HG03460 (cell line): ENCODE results near the gene RABEP1.

Experiments used
- ATAC-seq: cut with Tn5 transposase; IDR thresholded peaks from one replicate; pipeline ENCODE4 v1.9.1; 2021; ENCODE audit not compliant: unreplicated experiment

Gene RABEP1

DNA sequence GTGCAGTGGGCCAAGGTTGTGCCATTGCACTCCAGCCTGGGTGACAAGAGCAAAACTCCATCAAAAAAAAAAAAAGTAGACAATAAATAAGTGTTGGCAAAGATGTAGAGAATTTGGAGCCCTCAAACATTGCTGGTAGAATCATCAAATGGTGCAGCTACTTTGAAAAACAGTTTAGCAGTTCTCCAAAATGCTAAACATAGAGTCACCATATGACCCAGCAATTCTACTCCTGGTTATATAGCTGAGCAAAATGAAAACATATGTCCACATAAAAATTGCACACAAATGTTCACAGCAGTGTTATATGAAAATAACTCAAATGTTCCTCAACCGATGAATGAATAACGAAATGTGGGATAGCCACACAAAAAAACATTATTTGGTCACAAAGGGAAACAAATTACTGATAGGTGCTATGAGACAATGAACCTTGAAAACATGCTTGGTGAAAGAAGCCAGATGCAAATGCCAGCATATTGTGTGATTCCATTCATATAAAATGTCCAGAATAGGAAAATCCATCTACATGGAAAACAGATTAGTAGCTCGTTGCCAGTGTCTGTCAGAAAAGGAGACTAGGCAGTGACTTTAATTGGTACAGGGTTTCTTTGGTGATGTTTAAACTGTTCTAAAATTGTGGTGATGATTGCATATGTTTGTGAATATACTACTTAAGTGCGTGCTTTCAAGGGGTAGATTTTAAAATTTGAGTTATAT is 12.7 kb upstream of the RABEP1 start:
- no peak for ATAC-seq

DNA sequence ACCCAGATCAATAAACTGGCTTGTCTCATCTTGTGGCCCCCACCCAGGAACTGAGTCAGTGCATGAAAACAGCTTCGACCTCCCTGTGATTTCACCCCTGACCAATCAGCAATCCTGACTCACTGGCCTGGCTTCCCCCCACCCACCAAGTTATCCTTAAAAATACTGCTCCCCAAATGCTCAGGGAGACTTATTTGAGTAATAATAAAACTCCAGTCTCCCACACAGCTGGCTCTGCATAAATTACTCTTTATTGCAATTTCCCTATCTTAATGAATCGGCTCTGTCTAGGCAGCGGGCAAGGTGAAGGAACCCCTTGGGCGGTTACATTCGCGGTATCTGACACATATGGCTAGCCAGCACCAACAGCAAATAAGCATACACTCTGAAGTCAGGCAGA is 9.8 kb upstream of the RABEP1 start:
- no peak for ATAC-seq

DNA sequence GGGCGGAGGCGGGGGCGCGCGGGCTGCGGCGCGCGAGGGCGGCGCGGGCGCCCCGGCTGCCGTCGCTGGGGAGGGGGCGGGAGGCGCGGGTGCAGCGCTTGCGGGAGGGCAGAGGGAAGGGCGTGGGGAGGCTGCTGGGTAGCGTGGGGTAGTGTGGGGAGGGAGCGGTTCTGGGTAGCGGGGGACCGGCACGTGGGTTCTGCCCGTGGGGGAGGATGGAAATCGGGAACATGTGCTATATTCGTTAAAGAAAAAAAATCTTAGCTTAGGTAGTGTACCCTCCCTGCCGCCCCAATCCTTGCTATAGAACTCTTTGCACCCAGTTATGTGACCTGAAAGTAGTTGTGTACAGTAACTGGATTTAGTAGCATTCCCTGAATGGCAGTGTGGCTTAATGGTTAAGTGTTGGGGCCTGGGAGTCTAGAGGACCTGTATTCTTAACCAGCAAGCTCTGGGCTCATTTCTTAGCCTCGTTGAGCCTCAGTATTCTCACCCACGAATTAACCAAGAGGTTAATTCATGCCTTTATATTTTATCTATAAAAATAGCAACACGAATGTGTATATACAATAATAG is 646 bp downstream of the RABEP1 start:
- ATAC-seq: no peak

DNA sequence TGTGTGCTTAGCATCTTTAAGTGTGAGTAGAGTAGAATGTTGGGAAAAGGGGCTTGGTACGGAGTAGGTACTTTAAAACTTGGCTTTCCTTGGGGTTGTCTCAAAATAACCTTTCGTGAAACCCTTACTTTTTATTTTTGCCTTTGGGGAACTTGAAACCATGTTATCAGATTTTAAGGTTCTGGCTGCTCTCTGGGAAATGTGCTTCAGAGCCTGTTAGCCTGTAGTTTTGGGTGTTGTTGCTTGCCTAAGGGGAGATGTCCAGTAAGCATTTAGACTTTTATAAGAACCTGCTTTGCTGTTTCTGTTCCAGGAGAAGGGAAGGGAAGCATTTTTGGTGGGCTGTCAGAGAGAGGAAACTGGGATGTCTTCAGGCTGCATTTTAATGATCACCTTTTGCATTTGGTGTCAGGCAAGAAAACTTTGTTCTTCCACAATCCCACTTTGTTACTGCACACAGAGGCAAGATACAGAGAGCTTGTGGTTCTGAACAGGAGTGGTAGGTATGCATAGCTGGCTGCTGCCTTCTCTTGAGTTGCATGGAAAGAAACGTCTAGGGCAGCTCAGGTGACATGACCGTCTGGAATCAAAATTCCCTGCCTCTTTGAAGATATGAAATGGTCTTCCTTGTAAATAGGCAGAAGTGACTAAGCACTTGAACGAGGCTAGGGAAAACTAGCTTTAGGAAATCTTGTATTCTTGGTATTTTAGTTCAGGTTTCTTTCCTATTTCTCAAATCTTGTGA is 1.7 kb downstream of the RABEP1 start:
- no peak for ATAC-seq

DNA sequence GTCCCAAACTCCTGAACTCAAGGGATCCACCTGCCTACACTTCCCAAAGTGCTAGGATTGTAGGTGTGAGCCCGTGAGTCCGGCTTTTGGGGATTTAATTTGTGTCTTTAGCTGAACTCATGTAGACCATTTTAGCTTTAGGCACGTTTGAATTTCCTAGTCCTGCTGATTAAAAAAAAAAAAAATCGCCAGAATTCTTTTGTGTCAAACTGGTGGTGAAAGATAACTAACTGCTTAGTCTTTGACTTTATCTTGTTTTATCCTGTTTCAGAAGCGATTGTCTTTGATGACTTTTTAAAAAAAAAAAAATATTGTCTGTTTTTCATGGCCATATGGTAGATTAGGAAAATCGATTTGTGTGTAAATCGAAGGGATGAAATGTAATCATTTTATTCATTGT is 2.6 kb downstream of the RABEP1 start:
- no peak for ATAC-seq

DNA sequence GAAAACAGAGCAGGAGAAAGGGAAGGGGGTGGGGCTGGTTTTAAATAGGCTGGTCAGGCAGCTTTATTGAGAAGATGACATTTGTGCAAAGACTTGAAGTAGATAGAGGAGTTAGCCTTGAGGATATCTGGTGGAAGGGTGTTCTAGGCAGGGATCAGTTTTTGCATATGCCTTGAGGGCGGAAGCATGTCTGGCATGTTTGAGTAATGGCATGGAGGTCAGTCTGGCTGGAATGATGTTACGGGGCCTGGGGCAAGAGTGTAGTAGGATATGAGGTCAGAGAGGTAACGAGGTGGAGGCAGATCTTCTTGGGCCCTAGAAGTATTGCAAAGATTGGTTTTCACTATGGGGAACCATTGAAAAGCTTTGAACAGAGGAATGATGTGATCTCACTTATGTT is 4.8 kb downstream of the RABEP1 start:
- no peak for ATAC-seq

DNA sequence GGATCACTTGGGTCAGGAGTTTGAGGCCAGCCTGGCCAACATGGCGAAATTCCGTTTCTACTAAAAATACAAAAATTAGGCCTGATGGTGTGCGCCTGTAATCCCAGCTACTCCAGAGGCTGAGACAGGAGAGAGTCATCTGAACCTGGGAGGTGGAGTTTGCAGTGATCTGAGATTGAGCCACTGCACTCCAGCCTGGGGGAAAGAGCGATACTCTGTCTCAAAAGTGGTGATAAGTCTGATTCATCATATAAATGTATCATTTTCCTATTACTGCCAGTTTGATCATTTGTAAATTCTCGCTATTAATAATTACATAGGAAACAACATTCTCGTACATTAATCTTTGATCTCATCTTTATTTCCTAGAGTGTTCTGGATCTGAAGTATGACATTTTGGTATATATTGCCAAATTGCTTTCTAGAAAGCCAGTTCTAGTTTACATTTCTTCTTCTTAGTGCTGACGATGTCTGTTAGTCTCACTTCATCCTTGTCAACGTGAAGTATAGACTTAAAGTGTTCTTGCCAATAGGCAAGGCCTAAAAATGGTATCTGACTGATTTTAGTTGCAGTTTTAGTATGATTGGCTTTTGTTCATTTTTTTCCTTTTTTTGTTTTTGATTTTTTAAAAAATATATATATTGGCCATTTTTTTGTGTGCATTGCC is 9.7 kb downstream of the RABEP1 start:
- ATAC-seq: no peak

DNA sequence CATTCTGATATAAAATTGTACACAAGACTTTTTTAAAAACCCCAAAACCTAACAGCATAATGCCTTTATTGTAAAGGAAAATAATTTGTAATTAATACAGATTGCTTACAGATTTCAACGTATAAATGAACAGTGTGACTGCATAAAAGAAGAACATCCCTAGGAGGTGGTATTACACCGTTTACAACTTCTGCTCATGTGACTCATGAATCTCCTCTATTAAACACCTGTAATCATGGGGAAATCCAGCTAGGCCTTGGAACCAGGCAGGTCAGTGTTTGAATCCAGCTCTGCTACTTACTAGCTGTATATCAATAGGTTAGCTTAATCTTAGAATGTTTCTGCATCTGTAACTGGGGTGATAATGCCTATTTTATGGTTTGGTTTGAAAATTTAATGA is 15.2 kb downstream of the RABEP1 start:
- no peak for ATAC-seq

DNA sequence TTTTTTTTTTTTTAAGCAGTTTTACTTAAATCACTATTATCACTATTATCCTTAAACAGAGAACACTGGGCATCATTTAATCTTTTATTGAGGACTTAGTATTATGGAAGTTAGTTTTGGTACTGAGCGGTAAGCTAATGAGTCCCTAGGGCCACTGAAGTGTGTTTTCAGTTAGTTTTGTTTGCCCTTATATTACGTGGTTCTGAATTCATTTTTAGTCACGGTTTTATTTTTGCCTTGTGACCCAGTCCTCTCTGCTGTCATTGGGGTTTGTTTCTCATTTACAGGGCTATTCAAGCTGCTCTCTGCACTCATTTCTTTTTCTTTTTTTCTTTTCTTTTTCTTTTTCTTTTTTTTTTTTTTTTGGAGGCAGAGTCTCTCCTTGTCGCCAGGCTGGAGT is 17.3 kb downstream of the RABEP1 start:
- ATAC-seq: no peak

DNA sequence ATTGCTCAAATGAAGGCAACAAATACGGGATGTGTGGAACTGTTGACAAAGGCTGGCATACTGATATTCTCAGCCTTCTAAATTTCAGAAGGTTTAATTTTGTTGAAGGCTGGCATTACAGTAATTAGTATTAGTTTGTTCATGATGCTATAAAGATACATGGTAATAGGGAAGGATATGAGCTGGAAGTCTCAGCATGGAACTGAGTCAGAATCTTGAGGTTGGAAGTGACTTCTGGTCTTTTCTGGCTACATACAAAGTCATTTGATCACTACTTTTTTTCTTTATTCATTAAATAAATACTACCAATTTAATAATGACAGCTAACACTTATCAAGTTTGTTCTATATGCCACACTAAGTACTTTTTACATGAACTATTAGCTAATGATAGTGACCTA is 22.6 kb downstream of the RABEP1 start:
- ATAC-seq: no peak

DNA sequence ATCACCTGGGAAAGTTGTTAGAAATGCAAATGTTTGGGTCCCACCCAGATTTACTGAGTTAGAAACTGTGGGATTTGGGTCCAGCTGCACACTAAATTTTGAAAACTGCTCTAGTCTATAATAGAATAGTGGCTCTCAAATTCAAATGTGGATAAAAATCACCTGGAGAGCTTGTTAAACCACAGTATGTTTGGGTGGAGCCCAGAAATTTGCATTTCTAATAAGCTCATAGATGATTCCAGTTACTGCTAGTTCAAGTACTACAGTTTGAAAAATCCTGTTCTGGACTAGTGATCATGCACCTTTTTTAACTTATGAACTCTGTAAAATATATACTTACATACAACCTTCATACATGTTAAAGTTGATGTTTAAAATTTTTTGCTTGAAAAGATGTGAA is 27.8 kb downstream of the RABEP1 start:
- ATAC-seq: no peak

DNA sequence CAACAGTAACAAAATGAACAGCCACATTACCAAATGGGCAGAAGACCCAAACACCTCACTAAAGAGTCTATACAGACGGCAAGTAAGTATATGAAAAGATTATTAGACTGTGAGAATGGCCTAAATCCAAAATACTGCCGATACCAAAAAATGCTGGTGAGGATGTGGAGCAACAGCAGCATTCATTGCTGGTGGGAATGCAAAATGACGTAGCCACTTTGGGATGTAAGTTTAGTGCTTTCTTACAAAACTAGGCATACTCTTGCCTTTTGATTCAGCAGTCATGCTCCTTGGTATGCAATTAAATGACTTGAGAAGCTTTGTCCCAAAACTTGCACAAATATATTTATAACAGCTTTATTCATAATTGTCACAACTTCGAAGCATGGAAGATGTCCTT is 43.8 kb downstream of the RABEP1 start:
- ATAC-seq: no peak

DNA sequence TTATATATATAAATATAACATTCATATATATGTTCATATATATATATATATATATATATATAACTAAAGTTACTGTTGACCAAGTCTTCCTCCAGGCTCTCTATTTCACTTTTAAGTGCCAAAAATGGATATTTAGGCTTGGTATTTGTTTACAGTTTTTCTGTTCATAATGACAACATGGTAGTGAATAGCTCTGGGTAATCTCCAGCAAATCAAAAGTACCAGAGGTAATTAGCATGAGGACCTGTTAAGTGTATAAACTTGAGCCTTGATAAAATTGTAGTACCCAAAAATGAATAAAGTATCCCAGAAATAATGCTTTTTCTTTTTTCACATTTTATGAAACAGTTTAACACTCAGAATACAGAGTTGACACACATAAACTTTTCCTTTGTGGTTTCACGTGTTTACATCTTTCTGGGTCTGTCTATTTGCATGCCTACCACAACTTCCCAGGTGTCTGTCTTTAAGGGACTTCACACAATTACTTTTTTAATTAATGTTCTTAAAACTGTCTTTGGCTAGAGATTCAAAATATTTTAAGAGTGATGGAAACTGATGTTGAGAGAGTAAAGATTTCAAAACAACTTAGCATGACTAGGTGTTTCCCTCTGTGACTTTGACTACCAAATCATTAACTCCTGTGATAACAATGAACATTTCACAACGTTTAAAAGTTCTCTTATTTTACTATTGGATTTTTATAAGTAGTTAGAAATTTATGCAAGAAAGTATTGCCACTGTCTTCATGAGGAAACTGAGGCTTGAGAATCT is 47.9 kb downstream of the RABEP1 start:
- no peak for ATAC-seq

DNA sequence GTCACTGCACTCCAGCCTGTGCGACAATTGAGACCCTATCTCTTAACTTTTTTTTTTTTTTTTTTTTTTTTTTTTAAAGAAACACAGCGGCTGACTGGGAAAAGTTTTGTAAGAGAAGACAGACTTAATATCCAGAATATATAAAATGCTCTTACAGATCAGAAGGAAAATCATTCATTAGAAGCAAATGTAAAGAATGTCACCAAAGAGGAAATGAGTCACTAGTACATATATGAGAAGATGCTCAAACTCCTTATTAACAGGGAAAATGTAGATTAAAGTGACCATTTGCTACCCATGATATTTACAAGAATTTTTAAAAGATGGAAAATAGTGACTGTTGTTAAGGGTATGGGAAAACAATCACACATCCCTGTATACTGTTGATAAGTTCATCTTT is 48.9 kb downstream of the RABEP1 start:
- no peak for ATAC-seq

DNA sequence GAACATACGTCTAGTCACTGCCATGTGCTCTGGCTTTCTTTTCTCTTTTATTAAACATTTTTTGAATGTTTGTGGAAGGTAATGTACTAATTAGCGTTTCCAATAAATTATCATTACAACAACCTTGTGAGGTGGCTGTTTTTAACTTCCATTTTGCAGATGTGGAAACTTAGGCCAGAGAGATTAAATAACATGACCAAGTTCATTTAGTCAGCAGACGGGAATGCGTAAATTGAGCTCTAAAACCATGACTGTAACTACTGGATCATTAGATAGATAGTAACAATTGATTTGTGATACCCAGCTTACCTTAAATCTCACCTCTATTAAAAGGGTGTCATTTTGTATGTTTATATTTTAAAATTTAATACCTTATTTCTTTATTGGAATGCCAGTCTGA is 49.4 kb downstream of the RABEP1 start:
- ATAC-seq: no peak

DNA sequence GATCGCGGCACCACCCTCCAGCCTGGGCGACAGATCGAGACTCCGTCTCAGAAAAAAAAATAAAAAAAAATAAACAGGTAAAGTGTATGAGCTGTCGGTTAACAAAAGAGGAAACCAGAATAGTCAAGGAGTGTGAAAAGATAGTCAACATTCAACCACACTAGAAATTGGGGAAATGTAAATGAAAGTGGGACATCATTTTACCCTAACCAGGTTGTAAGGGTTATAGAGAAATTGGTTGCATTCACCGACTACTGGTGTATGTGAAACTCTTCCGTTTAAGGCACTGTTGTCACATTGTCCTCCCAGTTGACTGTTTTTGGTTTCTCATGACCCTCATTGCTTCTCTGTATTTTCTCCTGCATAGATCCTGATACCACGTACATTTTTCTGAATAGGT is 62.8 kb downstream of the RABEP1 start:
- ATAC-seq: no peak

DNA sequence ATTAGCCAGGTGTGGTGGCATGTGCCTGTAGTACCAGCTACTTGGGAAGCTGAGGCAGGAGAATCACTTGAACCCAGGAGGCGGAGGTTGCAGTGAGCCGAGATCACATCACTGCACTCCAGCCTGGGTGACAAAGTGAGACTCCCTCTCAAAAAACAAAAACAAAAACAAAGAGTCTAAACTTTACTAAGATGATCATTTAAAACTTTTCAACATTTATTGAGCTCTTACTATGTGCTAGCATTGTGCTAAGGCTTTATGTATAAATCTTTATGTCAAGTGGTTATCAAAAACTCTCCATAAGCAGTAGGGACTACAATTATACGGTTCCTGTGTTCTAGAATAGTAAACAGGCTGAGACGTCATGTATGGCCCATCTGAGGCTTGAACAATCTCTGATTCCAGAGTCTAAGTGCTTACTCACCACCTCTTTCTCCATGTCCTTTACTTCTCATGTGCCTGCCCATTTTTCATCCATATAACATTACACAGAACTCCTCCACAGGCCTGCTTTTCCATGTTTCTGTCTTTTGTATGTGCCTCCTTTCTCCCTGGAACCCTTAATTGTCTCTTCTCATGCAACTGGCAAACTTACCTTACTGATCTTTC is 70.7 kb downstream of the RABEP1 start:
- ATAC-seq: no peak

DNA sequence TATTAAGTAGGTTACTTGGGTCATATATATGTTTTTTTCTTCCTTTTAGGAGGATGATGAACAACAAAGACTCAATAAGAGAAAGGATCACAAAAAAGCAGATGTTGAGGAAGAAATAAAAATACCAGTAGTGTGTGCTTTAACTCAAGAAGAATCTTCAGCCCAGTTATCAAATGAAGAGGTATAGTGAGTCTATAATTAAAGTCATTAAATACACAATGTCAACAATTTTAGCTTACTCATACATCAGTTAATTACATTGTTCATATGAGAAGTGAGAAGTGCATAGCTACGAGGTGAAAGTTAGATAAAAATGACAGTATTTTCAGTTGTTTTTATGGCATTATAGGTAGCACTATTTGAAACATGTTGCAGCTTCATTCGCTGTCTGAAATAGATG is 72.2 kb downstream of the RABEP1 start:
- no peak for ATAC-seq

DNA sequence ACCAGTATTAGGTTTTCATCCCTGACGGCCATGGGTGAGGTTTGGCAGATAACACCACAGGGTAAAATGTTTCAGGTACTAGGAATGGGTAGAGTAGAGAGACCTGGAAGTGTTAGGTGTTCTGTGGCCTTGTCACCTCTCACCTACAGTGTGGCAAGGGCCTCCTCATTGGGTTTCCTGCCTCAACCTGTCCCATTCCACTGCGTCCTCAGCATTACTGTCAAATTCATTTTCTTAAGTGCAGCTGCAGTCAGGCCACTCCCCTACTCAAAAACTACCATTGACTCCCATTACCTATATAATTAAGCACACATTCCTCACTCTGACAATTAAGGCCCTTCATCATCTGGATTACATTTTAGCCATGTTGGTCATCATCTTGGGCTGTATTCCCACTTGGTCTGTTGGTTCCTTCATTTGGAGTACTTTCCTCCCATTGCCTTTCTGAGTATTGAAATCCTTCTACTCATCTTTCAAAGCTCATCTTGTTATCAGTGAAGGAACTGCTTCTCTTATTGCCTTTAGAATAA is 72.9 kb downstream of the RABEP1 start:
- ATAC-seq: no peak

DNA sequence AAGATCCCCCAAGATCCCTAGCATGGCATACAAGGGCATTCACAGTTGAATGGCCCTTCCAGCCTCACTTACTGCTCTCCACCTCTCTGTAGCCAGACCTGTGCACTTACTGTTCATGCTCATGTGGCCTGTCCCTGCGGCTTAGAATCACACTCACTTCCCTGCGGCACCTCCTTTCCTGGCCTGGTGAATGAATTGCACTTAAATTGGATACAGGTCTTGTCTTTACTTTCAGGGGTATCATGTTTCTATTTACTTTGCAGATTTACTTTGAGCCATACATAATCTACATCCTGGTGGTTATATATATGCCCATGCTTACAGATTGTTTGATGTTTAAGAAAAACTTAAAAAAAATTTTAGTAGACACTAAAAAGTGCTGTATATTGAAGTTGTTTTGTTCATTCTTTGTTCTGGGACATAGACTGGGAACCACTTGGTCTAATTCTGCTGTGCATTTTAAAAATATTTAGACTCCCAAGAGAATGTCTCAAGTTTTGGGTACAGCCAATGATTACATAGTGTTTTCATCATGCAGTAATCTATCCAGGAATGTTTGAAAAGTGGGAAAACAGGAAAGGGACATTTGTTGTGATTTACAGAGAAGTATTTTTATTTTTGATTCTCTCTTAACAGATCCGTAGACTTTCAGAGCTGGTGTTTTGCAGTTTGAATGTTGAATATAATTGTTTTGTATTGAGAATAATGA is 73.5 kb downstream of the RABEP1 start:
- ATAC-seq: no peak
